Measurements from ENCODE around the gene EGFL7.

GRCh38 chr9:136650648-136651047, 12.1 kb upstream of the EGFL7 start:
- TF ChIP-seq CTCF (IDR thresholded peaks at IDR 0.05): no peak
- no peak for TF ChIP-seq POLR2A (IDR thresholded peaks at IDR 0.05)
